ENCODE data around the gene KMT2E. TPM values are rescaled to one million over a fixed set of nuclear protein-coding genes. Genes with fewer than 3 reads are reported as not detected.

KMT2E gene
- total and polyA plus RNA-seq, 11 donors: 17.0 to 59.5 (median 44.3) TPM

DNA sequence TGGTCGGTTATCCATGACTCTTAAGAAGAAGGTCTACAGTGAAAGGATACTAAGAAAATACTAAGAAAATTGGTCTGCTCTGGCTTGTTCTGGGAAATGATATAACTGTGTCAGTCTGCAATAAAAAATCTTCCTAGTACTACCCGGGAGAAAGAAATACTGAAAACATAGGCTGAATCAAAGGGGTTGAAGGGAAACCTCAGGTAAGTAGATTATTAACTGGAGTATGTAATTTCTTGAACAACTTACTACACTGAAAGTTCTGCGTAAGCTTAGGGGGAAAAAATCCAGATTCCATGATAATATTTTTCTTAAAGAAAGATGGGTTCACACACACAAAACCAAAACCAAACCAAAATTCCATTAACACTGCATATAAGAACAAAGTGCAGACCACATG, 143.3 kb downstream of the KMT2E start:
- Histone ChIP-seq H3K36me3 (peaks cover 0 to 24% (median 13%) of the 10 kb centered on the region in 9 donors), H3K4me3 (no peak overlapping the region), H3K27me3 (no peaks in the 10 kb centered on the region), H3K4me1 (peaks cover 0 to 19% (median 7%) of the 10 kb centered on the region in 12 donors), H3K9me3 (no peaks in the 10 kb centered on the region), H3K27ac (no peak overlapping the region)
- DNase-seq: no peak
- WGBS, 4 donors: 95 to 98% (median 97%) methylated on average over 3 of the region's 3 CpGs
- intact Hi-C loops (cut with DNase I): loop anchor here in 8 of 10 donors (5.0 to 10.0 kb wide), 7 partner anchors 108 to 330 kb away; partner anchors contain the start of gene SRPK2 (in 1 of the 8)
- no peak for ATAC-seq
- no peak for TF ChIP-seq POLR2A (IDR thresholded peaks at IDR 0.05)
- TF ChIP-seq, protein P1, sequence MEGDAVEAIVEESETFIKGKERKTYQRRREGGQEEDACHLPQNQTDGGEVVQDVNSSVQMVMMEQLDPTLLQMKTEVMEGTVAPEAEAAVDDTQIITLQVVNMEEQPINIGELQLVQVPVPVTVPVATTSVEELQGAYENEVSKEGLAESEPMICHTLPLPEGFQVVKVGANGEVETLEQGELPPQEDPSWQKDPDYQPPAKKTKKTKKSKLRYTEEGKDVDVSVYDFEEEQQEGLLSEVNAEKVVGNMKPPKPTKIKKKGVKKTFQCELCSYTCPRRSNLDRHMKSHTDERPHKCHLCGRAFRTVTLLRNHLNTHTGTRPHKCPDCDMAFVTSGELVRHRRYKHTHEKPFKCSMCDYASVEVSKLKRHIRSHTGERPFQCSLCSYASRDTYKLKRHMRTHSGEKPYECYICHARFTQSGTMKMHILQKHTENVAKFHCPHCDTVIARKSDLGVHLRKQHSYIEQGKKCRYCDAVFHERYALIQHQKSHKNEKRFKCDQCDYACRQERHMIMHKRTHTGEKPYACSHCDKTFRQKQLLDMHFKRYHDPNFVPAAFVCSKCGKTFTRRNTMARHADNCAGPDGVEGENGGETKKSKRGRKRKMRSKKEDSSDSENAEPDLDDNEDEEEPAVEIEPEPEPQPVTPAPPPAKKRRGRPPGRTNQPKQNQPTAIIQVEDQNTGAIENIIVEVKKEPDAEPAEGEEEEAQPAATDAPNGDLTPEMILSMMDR (IDR thresholded peaks at IDR 0.05): no peak

DNA sequence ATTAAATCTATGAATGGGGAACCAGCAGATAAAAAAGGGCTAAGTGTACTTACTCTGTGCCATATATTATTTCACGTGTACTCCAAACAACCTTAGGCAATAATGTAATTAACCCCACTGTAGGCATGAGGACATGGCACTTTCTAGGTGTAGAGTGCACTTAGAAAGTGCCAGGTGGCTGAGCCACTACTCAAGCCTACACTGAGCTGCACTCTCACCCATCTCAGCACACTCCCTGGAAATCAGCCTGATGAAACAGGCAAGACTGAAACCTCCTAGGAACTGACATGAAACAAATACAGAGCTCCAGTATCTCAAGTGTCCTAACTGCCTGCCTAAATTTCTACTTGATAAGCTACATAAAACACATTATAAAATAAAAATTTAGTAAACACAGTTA, 147.4 kb downstream of the KMT2E start:
- H3K27ac ChIP-seq: no peak overlapping the region
- ATAC-seq (no peak), DNase-seq (no peak)
- peaks cover 0 to 60% (median 38%) of the 10 kb centered on the region in 9 donors for H3K36me3 ChIP-seq
- intact Hi-C loops (cut with DNase I): no loop called here
- no peaks in the 10 kb centered on the region for H3K27me3 ChIP-seq
- no peak for TF ChIP-seq POLR2A (IDR thresholded peaks at IDR 0.05)
- TF ChIP-seq, protein P1 (IDR thresholded peaks at IDR 0.05): no peak
- no peaks in the 10 kb centered on the region for H3K4me1 ChIP-seq
- no peaks in the 10 kb centered on the region for H3K9me3 ChIP-seq
- H3K4me3 ChIP-seq: no peak overlapping the region
- WGBS, 4 donors: 96 to 100% (median 99%) methylated on average over 1 of the region's 1 CpG
